HepG2 (cell line): ENCODE measurements around the gene LMCD1. TPM values are rescaled to one million over a fixed set of nuclear protein-coding genes. Genes with fewer than 3 reads are reported as not detected.

Experiments used
- FOXA3 ChIP-seq: IDR thresholded peaks from 2 replicates; pipeline ENCODE4 v1.6.1; 2016; ENCODE audit warnings: missing genetic modification reagents, missing compliant biosample characterization
- FUBP1 ChIP-seq: sonication (generic); formaldehyde crosslinking; IDR thresholded peaks from 2 replicates; pipeline ENCODE4 v1.5.1; 2020; ENCODE audit warnings: missing genetic modification reagents, mild to moderate bottlenecking, borderline replicate concordance
- HINFP ChIP-seq: sonication (generic); formaldehyde crosslinking; IDR thresholded peaks from 2 replicates; pipeline ENCODE4 v1.4.0; 2020; ENCODE audit warnings: low read depth, mild to moderate bottlenecking, missing genetic modification reagents
- PHF21A ChIP-seq: sonication (generic); formaldehyde crosslinking; IDR thresholded peaks from 2 replicates; pipeline ENCODE4 v1.5.0; 2020; ENCODE audit warnings: mild to moderate bottlenecking, missing genetic modification reagents
- RARA ChIP-seq: IDR thresholded peaks from 2 replicates; pipeline ENCODE4 v1.6.1; 2016; ENCODE audit warnings: missing genetic modification reagents, missing compliant biosample characterization
- REL ChIP-seq: sonication (generic); formaldehyde crosslinking; conservative IDR thresholded peaks from 2 replicates; pipeline ENCODE4 v1.8.0; 2022; ENCODE audit warnings: mild to moderate bottlenecking, missing genetic modification reagents, moderate library complexity
- RFXAP ChIP-seq: sonication (generic); formaldehyde crosslinking; IDR thresholded peaks from 2 replicates; pipeline ENCODE4 v1.4.0; 2020; ENCODE audit warnings: missing genetic modification reagents, borderline replicate concordance
- TEAD3 ChIP-seq: optimal IDR thresholded peaks from 2 replicates; pipeline ENCODE3; 2016; ENCODE audit warnings: borderline replicate concordance
- THAP11 ChIP-seq: IDR thresholded peaks from 2 replicates; pipeline ENCODE4 v1.6.1; 2016; ENCODE audit warnings: missing biosample characterization, missing genetic modification reagents
- ZBTB37 ChIP-seq: sonication (generic); formaldehyde crosslinking; IDR thresholded peaks from 2 replicates; pipeline ENCODE4 v1.4.0; 2020; ENCODE audit warnings: mild to moderate bottlenecking, missing genetic modification reagents
- ZKSCAN5 ChIP-seq: sonication (generic); formaldehyde crosslinking; IDR thresholded peaks from 2 replicates; pipeline ENCODE4 v1.5.1; 2020; ENCODE audit warnings: mild to moderate bottlenecking, missing genetic modification reagents
- ZNF253 ChIP-seq: sonication (generic); formaldehyde crosslinking; IDR thresholded peaks from 2 replicates; pipeline ENCODE4 v1.8.0; 2022; ENCODE audit warnings: mild to moderate bottlenecking, missing genetic modification reagents, borderline replicate concordance
- ZNF407 ChIP-seq: sonication (generic); formaldehyde crosslinking; IDR thresholded peaks from one replicate; pipeline ENCODE4 v1.5.1; 2020; ENCODE audit warnings: mild to moderate bottlenecking, missing genetic modification reagents; ENCODE audit errors: not compliant biosample characterization
- ZNF543 ChIP-seq: sonication (generic); formaldehyde crosslinking; IDR thresholded peaks from 2 replicates; pipeline ENCODE4 v1.4.0; 2020; ENCODE audit warnings: mild to moderate bottlenecking, missing genetic modification reagents
- ZNF644 ChIP-seq: IDR thresholded peaks from 2 replicates; pipeline ENCODE4 v1.6.1; 2016; ENCODE audit warnings: low read depth
- ZNF672 ChIP-seq: sonication (generic); formaldehyde crosslinking; IDR thresholded peaks from 2 replicates; pipeline ENCODE4 v1.8.1; 2022; ENCODE audit warnings: missing genetic modification reagents
- ZNF7 ChIP-seq: IDR thresholded peaks from 2 replicates; pipeline ENCODE4 v1.6.1; 2016; ENCODE audit warnings: missing biosample characterization, missing genetic modification reagents
- ZSCAN20 ChIP-seq: sonication (generic); formaldehyde crosslinking; IDR thresholded peaks from 2 replicates; pipeline ENCODE4 v1.4.0; 2020; ENCODE audit warnings: missing genetic modification reagents, mild to moderate bottlenecking, borderline replicate concordance
- polyA plus RNA-seq, 8 experiments: library from polyadenylated mRNA; depleted of rRNA in 3 of 8; stranded (reverse) in 7 of 8; unstranded in 1 of 8; fragments of >200 nt; fragmentation: Illumina TruSeq in 4 of 8; extraction: Trizol in 4 of 8; gene quantifications; 2 replicates each; pipeline versions ENCODE4 v1.2.1 to v1.2.3, GENCODE V29; 2011 to 2016; ENCODE audit warnings: low read depth in 4 of 8, missing spikeins in 1 of 8, mixed read lengths in 1 of 8; ENCODE audit not compliant: insufficient read depth in 1 of 8
- total RNA-seq, 5 experiments: library from RNA; depleted of rRNA; stranded (reverse); fragments of >200 nt; fragmentation: Illumina TruSeq; extraction: Trizol; gene quantifications; 2 replicates each; pipeline ENCODE4 v1.2.3, GENCODE V29; 2016; ENCODE audit warnings: low read depth in 1 of 5

LMCD1 gene
- total and polyA plus RNA-seq, 2 of the 13 experiments (the other 11 are each of a cell fraction or from before 2014, with no cell fraction given): 6.2 to 7.1 TPM

GRCh38 chr3:8499181-8499611 lies 2.4 kb upstream of the LMCD1 start (continued):
- TF ChIP-seq ZNF253 (CRISPR knock-in tag): no peak
- TF ChIP-seq ZNF7 (CRISPR knock-in tag): no peak
- peak; percentile 76; the same call in 1 of the 2 replicates for TF ChIP-seq FOXA3 (CRISPR knock-in tag)
- TF ChIP-seq ZNF543 (CRISPR knock-in tag): no peak
- peak; percentile 12; the same call in 1 of the 2 replicates for TF ChIP-seq RARA
- TF ChIP-seq ZSCAN20 (CRISPR knock-in tag): no peak
- peak; percentile 43 for TF ChIP-seq TEAD3 (CRISPR knock-in tag)
- peak; percentile 96 for TF ChIP-seq ZBTB37 (CRISPR knock-in tag)
- peak; percentile 93 for TF ChIP-seq ZNF644 (CRISPR knock-in tag)
- peak; percentile 64; the same call in 1 of the 2 replicates for TF ChIP-seq PHF21A (CRISPR knock-in tag)
- TF ChIP-seq ZNF407: no peak
- no peak for TF ChIP-seq HINFP
- no peak for TF ChIP-seq RFXAP (CRISPR knock-in tag)
- 0 out of 2 replicates have a peak, but pooled peaks have one; percentile 32 for TF ChIP-seq THAP11 (CRISPR knock-in tag)
- TF ChIP-seq ZNF672: no peak
- TF ChIP-seq REL (CRISPR knock-in tag): no peak
- no peak for TF ChIP-seq ZKSCAN5
- TF ChIP-seq FUBP1: no peak
